ENCODE data around the gene KCNK4. TPM values are rescaled to one million over a fixed set of nuclear protein-coding genes. Genes with fewer than 3 reads are reported as not detected.

The KCNK4 gene
- polyA plus RNA-seq, 1 experiment = not detected

DNA sequence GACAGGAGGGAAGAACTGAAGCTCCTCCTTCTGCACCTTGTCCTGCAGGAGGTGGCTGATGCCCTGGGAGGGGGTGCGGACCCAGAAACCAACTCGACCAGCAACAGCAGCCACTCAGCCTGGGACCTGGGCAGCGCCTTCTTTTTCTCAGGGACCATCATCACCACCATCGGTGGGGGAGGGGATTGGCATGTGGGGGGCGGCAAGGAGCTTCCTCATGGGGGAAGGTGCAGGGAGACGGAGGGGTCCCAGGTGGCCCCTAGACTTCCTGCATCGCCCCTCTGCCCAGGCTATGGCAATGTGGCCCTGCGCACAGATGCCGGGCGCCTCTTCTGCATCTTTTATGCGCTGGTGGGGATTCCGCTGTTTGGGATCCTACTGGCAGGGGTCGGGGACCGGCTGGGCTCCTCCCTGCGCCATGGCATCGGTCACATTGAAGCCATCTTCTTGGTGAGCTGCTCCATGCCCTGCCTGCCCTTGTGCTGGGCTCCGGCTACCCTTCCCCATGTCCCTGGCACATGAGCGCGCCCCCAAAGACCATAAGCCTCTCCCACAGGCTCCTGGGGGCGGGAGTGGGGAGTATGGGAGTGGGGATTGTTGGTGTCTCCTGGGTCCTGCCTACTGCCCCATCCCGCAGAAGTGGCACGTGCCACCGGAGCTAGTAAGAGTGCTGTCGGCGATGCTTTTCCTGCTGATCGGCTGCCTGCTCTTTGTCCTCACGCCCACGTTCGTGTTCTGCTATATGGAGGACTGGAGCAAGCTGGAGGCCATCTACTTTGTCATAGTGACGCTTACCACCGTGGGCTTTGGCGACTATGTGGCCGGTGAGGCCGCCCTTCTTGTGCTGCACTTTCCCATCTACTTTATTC lies 6.0 kb downstream of the KCNK4 start:
- CTCF ChIA-PET = interaction anchor here (1.8 kb wide), 1 partner anchor 8 kb away, joined by 8 read pairs; no protein-coding TSS in a partner anchor
- H3K27me3 ChIP-seq (ENCODE audit: control insufficient read depth, insufficient read depth, low read length) = peaks cover 45% of the 10 kb centered on the region
- no peak overlapping the region for H3K4me3 ChIP-seq (ENCODE audit: low read depth, low read length)
- TF ChIP-seq, protein P1, sequence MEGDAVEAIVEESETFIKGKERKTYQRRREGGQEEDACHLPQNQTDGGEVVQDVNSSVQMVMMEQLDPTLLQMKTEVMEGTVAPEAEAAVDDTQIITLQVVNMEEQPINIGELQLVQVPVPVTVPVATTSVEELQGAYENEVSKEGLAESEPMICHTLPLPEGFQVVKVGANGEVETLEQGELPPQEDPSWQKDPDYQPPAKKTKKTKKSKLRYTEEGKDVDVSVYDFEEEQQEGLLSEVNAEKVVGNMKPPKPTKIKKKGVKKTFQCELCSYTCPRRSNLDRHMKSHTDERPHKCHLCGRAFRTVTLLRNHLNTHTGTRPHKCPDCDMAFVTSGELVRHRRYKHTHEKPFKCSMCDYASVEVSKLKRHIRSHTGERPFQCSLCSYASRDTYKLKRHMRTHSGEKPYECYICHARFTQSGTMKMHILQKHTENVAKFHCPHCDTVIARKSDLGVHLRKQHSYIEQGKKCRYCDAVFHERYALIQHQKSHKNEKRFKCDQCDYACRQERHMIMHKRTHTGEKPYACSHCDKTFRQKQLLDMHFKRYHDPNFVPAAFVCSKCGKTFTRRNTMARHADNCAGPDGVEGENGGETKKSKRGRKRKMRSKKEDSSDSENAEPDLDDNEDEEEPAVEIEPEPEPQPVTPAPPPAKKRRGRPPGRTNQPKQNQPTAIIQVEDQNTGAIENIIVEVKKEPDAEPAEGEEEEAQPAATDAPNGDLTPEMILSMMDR (IDR thresholded peaks at IDR 0.05; ENCODE audit: insufficient read depth, low read depth, low read length) = no peak
- POLR2A ChIA-PET = no interaction called here
- no peaks in the 10 kb centered on the region for H3K36me3 ChIP-seq (ENCODE audit: control insufficient read depth, insufficient read depth, low read length)
- no peak for DNase-seq (ENCODE audit: low read depth)

DNA sequence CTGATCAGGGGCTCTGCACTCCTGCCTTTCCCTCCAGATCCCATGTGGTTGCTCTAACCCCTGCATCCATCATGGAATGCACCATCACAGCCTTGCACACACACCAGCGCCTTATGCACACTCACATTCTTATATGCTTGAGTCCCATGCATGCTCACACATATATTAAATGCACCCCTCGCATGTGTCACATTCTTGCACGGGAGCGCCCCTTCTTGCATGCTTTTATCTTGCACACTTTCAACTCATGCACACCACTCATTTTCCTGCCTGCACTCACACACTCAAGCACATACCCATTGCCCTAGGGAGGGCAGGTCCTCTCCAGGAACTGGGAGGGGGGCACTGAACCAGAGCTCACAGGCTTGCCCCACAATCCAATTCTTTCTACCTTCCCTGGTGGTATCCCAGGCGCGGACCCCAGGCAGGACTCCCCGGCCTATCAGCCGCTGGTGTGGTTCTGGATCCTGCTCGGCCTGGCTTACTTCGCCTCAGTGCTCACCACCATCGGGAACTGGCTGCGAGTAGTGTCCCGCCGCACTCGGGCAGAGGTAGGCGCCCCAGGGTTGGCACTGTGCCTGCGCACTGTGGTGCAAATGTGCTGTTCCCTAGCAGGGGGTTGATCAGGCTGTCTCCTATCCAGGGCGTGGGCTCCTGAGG lies 6.7 kb downstream of the KCNK4 start:
- POLR2A ChIA-PET = no interaction called here
- CTCF ChIA-PET = no interaction called here
- TF ChIP-seq, protein P1 (IDR thresholded peaks at IDR 0.05; ENCODE audit: insufficient read depth, low read depth, low read length) = no peak
- Histone ChIP-seq H3K27me3 (ENCODE audit: control insufficient read depth, insufficient read depth, low read length) (peaks cover 41% of the 10 kb centered on the region), H3K36me3 (ENCODE audit: control insufficient read depth, insufficient read depth, low read length) (no peaks in the 10 kb centered on the region), H3K4me3 (ENCODE audit: low read depth, low read length) (no peak overlapping the region)
- no peak for DNase-seq (ENCODE audit: low read depth)

DNA sequence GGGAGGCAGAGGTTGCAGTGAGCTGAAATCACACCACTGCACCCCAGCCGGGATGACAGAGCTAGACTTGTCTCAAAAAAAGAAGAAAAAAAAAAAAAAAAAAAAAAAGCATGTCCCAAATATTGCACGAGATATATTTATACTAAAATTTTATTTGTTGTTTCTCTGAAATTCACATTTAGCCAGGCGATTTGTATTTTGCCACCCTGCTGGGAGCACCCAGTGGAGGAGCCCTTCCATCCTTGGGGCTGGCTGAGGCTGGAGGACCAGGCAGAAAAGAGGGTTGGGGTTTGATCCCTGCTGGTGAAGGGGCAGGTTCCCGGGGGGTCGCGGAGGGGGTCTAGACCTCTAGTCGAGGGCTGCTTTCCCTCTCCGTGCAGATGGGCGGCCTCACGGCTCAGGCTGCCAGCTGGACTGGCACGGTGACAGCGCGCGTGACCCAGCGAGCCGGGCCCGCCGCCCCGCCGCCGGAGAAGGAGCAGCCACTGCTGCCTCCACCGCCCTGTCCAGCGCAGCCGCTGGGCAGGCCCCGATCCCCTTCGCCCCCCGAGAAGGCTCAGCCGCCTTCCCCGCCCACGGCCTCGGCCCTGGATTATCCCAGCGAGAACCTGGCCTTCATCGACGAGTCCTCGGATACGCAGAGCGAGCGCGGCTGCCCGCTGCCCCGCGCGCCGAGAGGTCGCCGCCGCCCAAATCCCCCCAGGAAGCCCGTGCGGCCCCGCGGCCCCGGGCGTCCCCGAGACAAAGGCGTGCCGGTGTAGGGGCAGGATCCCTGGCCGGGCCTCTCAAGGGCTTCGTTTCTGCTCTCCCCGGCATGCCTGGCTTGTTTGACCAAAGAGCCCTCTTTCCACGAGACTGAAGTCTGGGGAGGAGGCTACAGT lies 8.1 kb downstream of the KCNK4 start:
- peaks cover 34% of the 10 kb centered on the region for H3K27me3 ChIP-seq (ENCODE audit: control insufficient read depth, insufficient read depth, low read length)
- no peaks in the 10 kb centered on the region for H3K36me3 ChIP-seq (ENCODE audit: control insufficient read depth, insufficient read depth, low read length)
- TF ChIP-seq, protein P1 (IDR thresholded peaks at IDR 0.05; ENCODE audit: insufficient read depth, low read depth, low read length) = no peak
- no peak for DNase-seq (ENCODE audit: low read depth)
- ChIA-PET CTCF (interaction anchor here (1.0 kb wide), 1 partner anchor 94 kb away, joined by 5 read pairs; no protein-coding TSS in a partner anchor), POLR2A (no interaction called here)
- no peak overlapping the region for H3K4me3 ChIP-seq (ENCODE audit: low read depth, low read length)

DNA sequence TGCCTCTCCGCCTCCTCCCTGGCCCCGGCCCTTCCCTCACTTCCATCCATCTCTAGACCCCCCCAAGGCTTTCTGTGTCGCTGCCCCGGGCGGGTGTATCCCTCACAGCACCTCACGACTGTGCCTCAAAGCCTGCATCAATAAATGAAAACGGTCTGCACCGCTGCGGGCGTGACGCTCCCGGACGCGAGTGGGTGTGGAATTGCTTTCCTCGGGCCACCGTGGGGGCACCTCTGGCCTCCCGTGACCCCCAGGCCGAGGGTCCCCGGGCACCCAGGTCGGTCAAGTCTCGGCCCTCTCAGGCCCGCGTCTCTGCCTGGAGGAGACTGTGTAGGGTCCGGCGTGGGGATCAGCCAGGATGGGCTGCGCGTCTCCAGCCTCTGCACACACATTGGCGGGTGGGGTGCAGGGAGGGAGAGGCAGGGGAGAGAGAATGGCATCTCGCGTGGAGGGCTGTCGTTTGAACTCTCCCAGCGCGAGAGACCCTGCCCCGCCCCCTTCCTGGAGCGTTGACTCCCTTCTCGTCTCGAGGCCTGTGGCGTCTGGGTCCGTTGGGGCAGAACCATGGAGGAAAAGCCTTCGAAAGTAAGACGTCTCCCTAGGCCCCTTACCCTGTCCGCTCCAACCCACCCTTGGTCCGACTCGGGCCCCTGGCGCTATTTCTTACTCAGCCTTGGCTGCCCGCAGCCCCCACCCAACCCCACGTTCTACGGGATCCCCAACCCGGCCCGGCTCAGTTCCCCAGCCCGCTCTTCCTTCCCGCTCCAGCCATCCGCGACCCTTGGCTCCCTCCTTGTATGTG lies 8.9 kb downstream of the KCNK4 start, which contains the start of gene CATSPERZ:
TSS of gene CATSPERZ (plus strand) at position 512 of the 802 bp plus-strand sequence. CDS start at position 565, 53 bp downstream.
- Histone ChIP-seq H3K36me3 (ENCODE audit: control insufficient read depth, insufficient read depth, low read length) (no peaks in the 10 kb centered on the region), H3K27me3 (ENCODE audit: control insufficient read depth, insufficient read depth, low read length) (peaks cover 31% of the 10 kb centered on the region), H3K4me3 (ENCODE audit: low read depth, low read length) (no peak within 1 kb of the TSS)
- CTCF ChIA-PET = interaction anchor here (0.7 to 5.4 kb wide), 25 partner anchors 7 to 712 kb away, joined by 3 to 229 read pairs (median 6); partner anchors contain the start of genes BAD, FERMT3, GPR137 and KCNK4
- TF ChIP-seq, protein P1 (IDR thresholded peaks at IDR 0.05; ENCODE audit: insufficient read depth, low read depth, low read length) = no peak
- DNase-seq (ENCODE audit: low read depth) = no peak
- POLR2A ChIA-PET = no interaction called here

All from BJ (cell line).